IMR-90 (cell line): ENCODE measurements around the gene CYCS. TPM values are rescaled to one million over a fixed set of nuclear protein-coding genes. Genes with fewer than 3 reads are reported as not detected.

ENCODE experiments used
- ATAC-seq: fragments of 200-7000 bp; cut with Tn5 transposase; 2 replicates; pipeline ENCODE4 v1.9.1; 2020; ENCODE audit warnings: low read depth, mild to moderate bottlenecking, moderate library complexity
- BruUV-seq: library from RNA; stranded (reverse); fragments of 400-500 nt; replicated peaks from 2 replicates; lab custom pipeline; 2021; lab: Mats Ljungman, UMichigan
- CTCF ChIA-PET: fragments of 300-600 bp; formaldehyde crosslinking; extraction: SDS; loops from one replicate; lab custom pipeline; 2021; ENCODE audit warnings: antibody characterized with exemption; lab: Yijun Ruan, JAX
- POLR2A ChIA-PET: fragments of 300-600 bp; sonication (Branson Sonifier 250); formaldehyde crosslinking; loops from one replicate; lab custom pipeline; 2022; ENCODE audit warnings: antibody characterized with exemption; ENCODE audit not compliant: unreplicated experiment; lab: Charles Lee
- DNase-seq: peaks from one replicate; pipeline ENCODE4 v3.0.0; 2013
- H2AFZ ChIP-seq: replicated peaks from 2 replicates; pipeline ENCODE3; 2013; ENCODE audit warnings: low read length, mild to moderate bottlenecking; ENCODE audit not compliant: poor library complexity
- H2AK5ac ChIP-seq: 2 replicates; pipeline ENCODE4 v1.6.1; 2013; ENCODE audit warnings: low read depth, low read length, inconsistent platforms
- H2AK9ac ChIP-seq: replicated peaks from 2 replicates; pipeline ENCODE3; 2013; ENCODE audit warnings: mild to moderate bottlenecking, low read depth, low read length, moderate library complexity; ENCODE audit not compliant: poor library complexity
- H2BK120ac ChIP-seq: 2 replicates; pipeline ENCODE4 v1.6.1; 2013; ENCODE audit warnings: low read depth, low read length, inconsistent platforms
- H2BK15ac ChIP-seq: 3 replicates; pipeline ENCODE4 v1.6.1; 2013; ENCODE audit warnings: low read depth, low read length, inconsistent platforms
- H2BK20ac ChIP-seq: 2 replicates; pipeline ENCODE4 v1.6.1; 2013; ENCODE audit warnings: low read depth, mild to moderate bottlenecking, inconsistent platforms, low read length, moderate library complexity
- H2BK5ac ChIP-seq: 2 replicates; pipeline ENCODE4 v1.6.1; 2013; ENCODE audit warnings: mild to moderate bottlenecking, low read depth, low read length, inconsistent platforms; ENCODE audit not compliant: poor library complexity, severe bottlenecking
- H3K14ac ChIP-seq: replicated peaks from 2 replicates; pipeline ENCODE4 v1.6.1; 2013; ENCODE audit warnings: low read depth, low read length, inconsistent platforms
- H3K18ac ChIP-seq: 2 replicates; pipeline ENCODE4 v1.6.1; 2013; ENCODE audit warnings: low read depth, low read length, control low read depth
- H3K23ac ChIP-seq: 2 replicates; pipeline ENCODE4 v1.6.1; 2013; ENCODE audit warnings: low read depth, low read length, inconsistent platforms
- H3K27ac ChIP-seq: 2 replicates; pipeline ENCODE4 v1.5.1; 2013; ENCODE audit warnings: mild to moderate bottlenecking, control low read depth, low read length; ENCODE audit not compliant: insufficient read depth
- H3K27me3 ChIP-seq: 2 replicates; pipeline ENCODE4 v1.6.1; 2013; ENCODE audit warnings: low read length; ENCODE audit not compliant: control insufficient read depth, insufficient read depth
- H3K36me3 ChIP-seq: 2 replicates; pipeline ENCODE4 v1.6.1; 2013; ENCODE audit warnings: low read length, mixed read lengths; ENCODE audit not compliant: control insufficient read depth, insufficient read depth
- H3K4ac ChIP-seq: 2 replicates; pipeline ENCODE4 v1.6.1; 2013; ENCODE audit warnings: low read depth, low read length, inconsistent platforms
- H3K4me1 ChIP-seq: 2 replicates; pipeline ENCODE4 v1.6.1; 2013; ENCODE audit warnings: low read length, mixed read lengths; ENCODE audit not compliant: control insufficient read depth, insufficient read depth
- H3K4me2 ChIP-seq: 2 replicates; pipeline ENCODE4 v1.6.1; 2013; ENCODE audit warnings: low read depth, mild to moderate bottlenecking, control low read depth, low read length, moderate library complexity
- H3K4me3 ChIP-seq: 2 replicates; pipeline ENCODE4 v1.5.1; 2013; ENCODE audit warnings: low read depth, mild to moderate bottlenecking, control low read depth, low read length, moderate library complexity; ENCODE audit not compliant: insufficient read depth
- H3K56ac ChIP-seq: 2 replicates; pipeline ENCODE4 v1.6.1; 2013; ENCODE audit warnings: low read length, inconsistent platforms; ENCODE audit not compliant: insufficient read depth; ENCODE audit errors: extremely low read depth
- H3K79me1 ChIP-seq, 2 experiments: 2 replicates each; pipeline ENCODE4 v1.6.1; 2013; ENCODE audit warnings: low read length in 2 of 2, inconsistent platforms in 1 of 2, low read depth in 1 of 2
- H3K9ac ChIP-seq: 2 replicates; pipeline ENCODE4 v1.6.1; 2013; ENCODE audit warnings: low read depth, low read length, control low read depth
- H3K9me1 ChIP-seq: 2 replicates; pipeline ENCODE4 v1.6.1; 2013; ENCODE audit warnings: low read length, inconsistent platforms; ENCODE audit not compliant: insufficient read depth
- H3K9me3 ChIP-seq: 2 replicates; pipeline ENCODE4 v1.6.1; 2013; ENCODE audit warnings: low read length; ENCODE audit not compliant: control insufficient read depth, insufficient read depth
- H4K20me1 ChIP-seq: 2 replicates; pipeline ENCODE4 v1.6.1; 2013; ENCODE audit warnings: low read length, inconsistent platforms; ENCODE audit not compliant: insufficient read depth
- H4K5ac ChIP-seq: 2 replicates; pipeline ENCODE4 v1.6.1; 2013; ENCODE audit warnings: mild to moderate bottlenecking, low read depth, low read length, control low read depth
- H4K8ac ChIP-seq, 2 experiments: 2 replicates each; pipeline ENCODE4 v1.6.1; 2013; ENCODE audit warnings: low read depth in 2 of 2, low read length in 2 of 2, control low read depth in 1 of 2, inconsistent platforms in 1 of 2
- H4K91ac ChIP-seq: 2 replicates; pipeline ENCODE4 v1.6.1; 2013; ENCODE audit warnings: low read depth, low read length, inconsistent platforms; ENCODE audit not compliant: insufficient read depth
- BHLHE40 ChIP-seq: fragments of 150-350 bp; IDR thresholded peaks from 2 replicates; pipeline ENCODE4 v1.6.1; 2016; ENCODE audit warnings: mild to moderate bottlenecking, low read depth, low read length
- MAFK ChIP-seq: IDR thresholded peaks from 2 replicates; pipeline ENCODE4 v1.6.1; 2012; ENCODE audit warnings: low read depth, low read length, improper control_type of control experiment
- MXI1 ChIP-seq: IDR thresholded peaks from 2 replicates; pipeline ENCODE4 v1.6.1; 2012; ENCODE audit warnings: low read depth, mild to moderate bottlenecking, low read length, moderate library complexity, borderline replicate concordance
- NFE2L2 ChIP-seq: fragments of 150-350 bp; IDR thresholded peaks from 2 replicates; pipeline ENCODE4 v1.6.1; 2016; ENCODE audit warnings: low read depth, mild to moderate bottlenecking, low read length
- POLR2A ChIP-seq: IDR thresholded peaks from 2 replicates; pipeline ENCODE4 v1.6.1; 2012; ENCODE audit warnings: mild to moderate bottlenecking, low read depth, low read length
- RAD21 ChIP-seq: IDR thresholded peaks from 2 replicates; pipeline ENCODE4 v1.6.1; 2012; ENCODE audit warnings: low read length, improper control_type of control experiment
- RFX5 ChIP-seq: IDR thresholded peaks from 2 replicates; pipeline ENCODE4 v1.8.0; 2012; ENCODE audit warnings: low read depth, mild to moderate bottlenecking, low read length, moderate library complexity
- SMC3 ChIP-seq: fragments of 150-350 bp; IDR thresholded peaks from 2 replicates; pipeline ENCODE4 v1.6.1; 2016; ENCODE audit warnings: low read depth, mild to moderate bottlenecking, antibody characterized with exemption, low read length, moderate library complexity
- WGBS, 2 experiments: methylation state at CpG; one replicate each; pipeline versions ENCODE4 v1.1.5 to v1.1.7; 2013; ENCODE audit warnings: missing lambda C conversion rate in 2 of 2; ENCODE audit not compliant: insufficient read length in 1 of 2; ENCODE audit errors: extremely low coverage in 2 of 2; 5-methylcytosine and 5-hydroxymethylcytosine counted together
- dilution Hi-C: fragments of 300-500 bp; cut with HindIII; formaldehyde crosslinking; loops from one replicate; pipeline ENCODE4 v1.14.3; 2018; ENCODE audit warnings: low sequenced_read_pairs; ENCODE audit not compliant: unreplicated experiment
- in situ Hi-C: fragments of 300-500 bp; cut with MboI; formaldehyde crosslinking; loops from 3 replicates; pipeline ENCODE4 v1.14.3; 2019; ENCODE audit warnings: low sequenced_read_pairs, inconsistent platforms, mixed read lengths
- intact Hi-C: fragments of 100-400 bp; cut with micrococcal nuclease; formaldehyde crosslinking; loops from 2 replicates; pipeline ENCODE4 v1.10.0; 2022
- polyA plus RNA-seq, 3 experiments: library from polyadenylated mRNA; depleted of rRNA; stranded (reverse); fragments of >200 nt; gene quantifications; 2 replicates each; pipeline ENCODE4 v1.2.3, GENCODE V29; 2012; ENCODE audit warnings: low replicate concordance in 1 of 3
- total RNA-seq: library from RNA; depleted of rRNA; stranded (reverse); fragments of >200 nt; gene quantifications from 2 replicates; pipeline ENCODE4 v1.2.3, GENCODE V29; 2012

The CYCS gene
- total and polyA plus RNA-seq, 2 of the 4 experiments (the other 2 are of a cell fraction), result 22.9 to 59.0 TPM

- Histone ChIP-seq H4K5ac (no peak overlapping the region), H2BK120ac (no peak overlapping the region), H2BK5ac (no peak overlapping the region), H3K36me3 (no peaks in the 10 kb centered on the region), H3K56ac (no peak overlapping the region), H4K20me1 (no peaks in the 10 kb centered on the region), H3K27me3 (no peaks in the 10 kb centered on the region), H3K14ac (no peak overlapping the region), H2AK5ac (no peak overlapping the region), H4K91ac (no peak overlapping the region), H2AFZ (no peak overlapping the region), H3K9me1 (no peaks in the 10 kb centered on the region), H2BK15ac (no peak overlapping the region), H3K79me1 (no peaks in the 10 kb centered on the region), H2BK20ac (no peak overlapping the region), H4K8ac (no peak overlapping the region), H3K27ac (no peak overlapping the region), H3K4me3 (no peak overlapping the region), H3K18ac (no peak overlapping the region), H3K9me3 (no peaks in the 10 kb centered on the region), H3K4ac (no peak overlapping the region), H3K9ac (no peak overlapping the region), H3K23ac (no peak overlapping the region), H3K4me1 (no peaks in the 10 kb centered on the region), H2AK9ac (no peak overlapping the region), H3K4me2 (no peak overlapping the region)
- WGBS, 2 experiments, result no CpG with 5 or more reads among the region's 4 CpGs
- TF ChIP-seq POLR2A (no peak), RFX5 (no peak), MXI1 (no peak), BHLHE40 (no peak), MAFK (no peak), NFE2L2 (no peak), RAD21 (no peak), SMC3 (no peak)
- dilution Hi-C loops (no loop called here), intact Hi-C loops (no loop called here), in situ Hi-C loops (loop anchor here (25.0 kb wide), 1 partner anchor 881 kb away; the partner anchor contains the start of gene NPY)
- ChIA-PET CTCF (no interaction called here), POLR2A (no interaction called here)
- no peak for DNase-seq
- no peak for ATAC-seq
- no TSS peak for BruUV-seq
These were observed 43.1 kb upstream of the CYCS start for GRCh38 chr7:25168145-25168544.
